ENCODE data around the gene CACNA1C. TPM values are rescaled to one million over a fixed set of nuclear protein-coding genes. Genes with fewer than 3 reads are reported as not detected.

The CACNA1C gene
- total RNA-seq, 2 donors from 2014 or later, result 8.1 to 18.2 TPM

- DNase-seq (ENCODE audit: low spot score), result peak; percentile 18
- Histone ChIP-seq H3K36me3 (no peaks in the 10 kb centered on the region), H3K27me3 (replicated peaks; ENCODE audit: insufficient read depth) (no peaks in the 10 kb centered on the region), H3K27ac (peak overlapping the region; percentile 20 to 27), H3K4me1 (replicated peaks) (no peaks in the 10 kb centered on the region), H3K9me3 (no peaks in the 10 kb centered on the region), H3K4me3 (no peak overlapping the region)
- intact Hi-C loops (cut with DNase I), result loop anchor here (5.0 to 10.0 kb wide), 2 partner anchors 87 to 215 kb away; no protein-coding TSS in a partner anchor
- WGBS, result 76% methylated on average over 9 of the region's 9 CpGs
- TF ChIP-seq POLR2AphosphoS5 (IDR thresholded peaks at IDR 0.05), result no peak
- TF ChIP-seq POLR2A (IDR thresholded peaks at IDR 0.05), result no peak
These were observed 127.4 kb downstream of the CACNA1C start for GRCh38 chr12:2179953-2180736.

GRCh38 chr12:2180737-2181082, 127.9 kb downstream of the CACNA1C start:
- no peak for DNase-seq (ENCODE audit: low spot score)
- no peaks in the 10 kb centered on the region for H3K36me3 ChIP-seq
- no peaks in the 10 kb centered on the region for H3K9me3 ChIP-seq
- intact Hi-C loops (cut with DNase I), result loop anchor here (5.0 kb wide), 1 partner anchor 87 kb away; no protein-coding TSS in a partner anchor
- no peaks in the 10 kb centered on the region for H3K4me1 ChIP-seq (replicated peaks)
- TF ChIP-seq CTCF (IDR thresholded peaks at IDR 0.05) (no peak), POLR2AphosphoS5 (IDR thresholded peaks at IDR 0.05) (no peak), POLR2A (IDR thresholded peaks at IDR 0.05) (no peak)
- H3K27me3 ChIP-seq (replicated peaks; ENCODE audit: insufficient read depth), result no peaks in the 10 kb centered on the region
- H3K4me3 ChIP-seq, result no peak overlapping the region
- peak overlapping the region; percentile 20 to 27 for H3K27ac ChIP-seq
- WGBS, result 67% methylated on average over 3 of the region's 3 CpGs

DNA sequence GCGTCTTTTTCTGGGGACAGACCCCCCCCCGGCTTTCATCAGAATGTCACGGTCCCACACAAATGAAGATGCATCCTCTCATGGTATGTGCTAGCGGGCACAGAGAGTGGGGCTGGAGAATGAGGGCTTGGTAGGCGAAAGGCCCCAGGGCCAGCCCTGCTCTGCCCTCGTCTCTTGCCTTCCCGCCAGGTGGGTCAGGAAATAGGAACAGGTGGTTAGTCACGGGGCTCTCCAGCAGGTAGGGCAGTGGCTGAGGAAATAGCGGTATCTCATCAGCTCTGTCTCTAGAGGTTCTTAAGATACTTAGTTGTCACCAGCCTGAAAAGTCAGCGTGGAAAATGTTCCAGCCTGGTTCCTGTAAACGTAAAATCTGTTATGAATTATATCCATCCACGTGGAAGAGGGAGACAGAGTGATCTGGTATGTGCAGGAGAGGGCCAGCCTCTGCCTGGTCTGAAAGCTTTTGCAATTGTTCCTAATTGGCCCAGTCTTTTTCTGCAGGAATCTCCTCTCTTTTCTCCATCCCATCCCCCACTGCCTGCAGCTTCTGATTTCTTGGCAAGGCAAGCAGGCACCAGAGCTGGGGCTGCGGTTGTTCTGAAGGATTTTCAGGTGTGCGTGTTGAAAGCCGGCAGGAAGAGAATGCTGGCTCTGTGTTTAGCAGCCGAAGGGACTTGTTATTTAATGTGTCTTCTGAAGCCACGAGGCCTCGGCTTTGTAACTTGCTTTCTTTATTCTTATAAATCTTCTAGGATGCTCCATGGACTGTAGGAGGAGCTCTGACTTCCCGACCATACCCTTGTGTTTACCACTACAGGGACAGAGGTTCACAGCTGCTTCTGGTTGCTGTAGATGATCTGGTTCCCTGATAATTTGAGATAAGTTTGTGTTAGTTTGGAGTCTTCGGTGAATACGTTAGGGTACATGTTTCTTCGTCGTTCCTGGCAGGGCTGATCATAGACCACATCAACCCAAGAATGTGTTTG, 131.1 kb downstream of the CACNA1C start:
- peak overlapping the region in 1 of 2 donors; percentile 45 for H3K27ac ChIP-seq
- H3K36me3 ChIP-seq, result no peaks in the 10 kb centered on the region
- H3K9me3 ChIP-seq, result no peaks in the 10 kb centered on the region
- DNase-seq (ENCODE audit: low spot score), result no peak
- H3K4me3 ChIP-seq, result no peak overlapping the region
- no peaks in the 10 kb centered on the region for H3K27me3 ChIP-seq (replicated peaks; ENCODE audit: insufficient read depth)
- no peaks in the 10 kb centered on the region for H3K4me1 ChIP-seq (replicated peaks)
- no peak for TF ChIP-seq POLR2A (IDR thresholded peaks at IDR 0.05)
- TF ChIP-seq POLR2AphosphoS5 (IDR thresholded peaks at IDR 0.05), result no peak
- TF ChIP-seq CTCF (IDR thresholded peaks at IDR 0.05), result no peak
- WGBS, result 49% methylated on average over 23 of the region's 23 CpGs
- intact Hi-C loops (cut with DNase I), result loop anchor here (5.0 kb wide), 1 partner anchor 83 kb away; no protein-coding TSS in a partner anchor

- H3K4me3 ChIP-seq, result no peak overlapping the region
- no peaks in the 10 kb centered on the region for H3K4me1 ChIP-seq (replicated peaks)
- no peaks in the 10 kb centered on the region for H3K9me3 ChIP-seq
- intact Hi-C loops (cut with DNase I), result no loop called here
- 88% methylated on average over 21 of the region's 21 CpGs for WGBS
- no peaks in the 10 kb centered on the region for H3K36me3 ChIP-seq
- no peak for DNase-seq (ENCODE audit: low spot score)
- H3K27ac ChIP-seq, result no peak overlapping the region
- H3K27me3 ChIP-seq (replicated peaks; ENCODE audit: insufficient read depth), result no peaks in the 10 kb centered on the region
- no peak for TF ChIP-seq POLR2A (IDR thresholded peaks at IDR 0.05)
- no peak for TF ChIP-seq CTCF (IDR thresholded peaks at IDR 0.05)
- TF ChIP-seq POLR2AphosphoS5 (IDR thresholded peaks at IDR 0.05), result no peak
These were observed 133.1 kb downstream of the CACNA1C start for GRCh38 chr12:2185751-2186341.
